ENCODE data around the gene SHISAL2B. TPM values are rescaled to one million over a fixed set of nuclear protein-coding genes. Genes with fewer than 3 reads are reported as not detected.

Gene SHISAL2B
- total RNA-seq, 1 donor from 2014 or later, result 0.63 TPM

GRCh38 chr5:64667068-64667467, 23.2 kb upstream of the SHISAL2B start:
- Mint-ChIP-seq H3K27ac (no peak overlapping the region), H3K36me3 (no peaks in the 10 kb centered on the region), H3K4me1 (ENCODE audit: unreplicated experiment) (no peaks in the 10 kb centered on the region), H3K4me3 (no peak overlapping the region), H3K27me3 (no peaks in the 10 kb centered on the region), H3K9me3 (no peaks in the 10 kb centered on the region)
- no peak for TF ChIP-seq CTCF (conservative IDR thresholded peaks at IDR 0.05)
- DNase-seq (ENCODE audit: extremely low spot score, unreplicated experiment), result no peak

- H3K4me1 Mint-ChIP-seq (ENCODE audit: unreplicated experiment), result no peaks in the 10 kb centered on the region
- DNase-seq (ENCODE audit: extremely low spot score, unreplicated experiment), result no peak
- H3K27me3 Mint-ChIP-seq, result no peaks in the 10 kb centered on the region
- no peak overlapping the region for H3K27ac Mint-ChIP-seq
- no peaks in the 10 kb centered on the region for H3K36me3 Mint-ChIP-seq
- no peak overlapping the region for H3K4me3 Mint-ChIP-seq
- no peak for TF ChIP-seq CTCF (conservative IDR thresholded peaks at IDR 0.05)
- H3K9me3 Mint-ChIP-seq, result no peaks in the 10 kb centered on the region
Measured at GRCh38 chr5:64670277-64670676, 20.0 kb upstream of the SHISAL2B start.

- DNase-seq (ENCODE audit: extremely low spot score, unreplicated experiment), result no peak
- no peaks in the 10 kb centered on the region for H3K4me1 Mint-ChIP-seq (ENCODE audit: unreplicated experiment)
- H3K27ac Mint-ChIP-seq, result no peak overlapping the region
- no peaks in the 10 kb centered on the region for H3K36me3 Mint-ChIP-seq
- TF ChIP-seq CTCF (conservative IDR thresholded peaks at IDR 0.05), result no peak
- H3K27me3 Mint-ChIP-seq, result no peaks in the 10 kb centered on the region
- H3K9me3 Mint-ChIP-seq, result no peaks in the 10 kb centered on the region
- no peak overlapping the region for H3K4me3 Mint-ChIP-seq
Measured at GRCh38 chr5:64671678-64672077, 18.6 kb upstream of the SHISAL2B start.

- Mint-ChIP-seq H3K36me3 (no peaks in the 10 kb centered on the region), H3K27me3 (no peaks in the 10 kb centered on the region), H3K4me1 (ENCODE audit: unreplicated experiment) (no peaks in the 10 kb centered on the region), H3K4me3 (no peak overlapping the region), H3K27ac (no peak overlapping the region), H3K9me3 (no peaks in the 10 kb centered on the region)
- no peak for DNase-seq (ENCODE audit: extremely low spot score, unreplicated experiment)
- TF ChIP-seq CTCF (conservative IDR thresholded peaks at IDR 0.05), result no peak
Measured at GRCh38 chr5:64678374-64678773, 11.9 kb upstream of the SHISAL2B start.

- DNase-seq (ENCODE audit: extremely low spot score, unreplicated experiment), result no peak
- TF ChIP-seq CTCF (conservative IDR thresholded peaks at IDR 0.05), result no peak
- no peaks in the 10 kb centered on the region for H3K9me3 Mint-ChIP-seq
- no peaks in the 10 kb centered on the region for H3K36me3 Mint-ChIP-seq
- H3K4me3 Mint-ChIP-seq, result no peak overlapping the region
- H3K27ac Mint-ChIP-seq, result no peak overlapping the region
- H3K4me1 Mint-ChIP-seq (ENCODE audit: unreplicated experiment), result no peaks in the 10 kb centered on the region
- H3K27me3 Mint-ChIP-seq, result peaks cover 5% of the 10 kb centered on the region
Measured at GRCh38 chr5:64680289-64680688, 10.0 kb upstream of the SHISAL2B start.

- Mint-ChIP-seq H3K36me3 (no peaks in the 10 kb centered on the region), H3K9me3 (no peaks in the 10 kb centered on the region), H3K27me3 (peaks cover 19% of the 10 kb centered on the region), H3K27ac (no peak overlapping the region), H3K4me3 (no peak overlapping the region), H3K4me1 (ENCODE audit: unreplicated experiment) (no peaks in the 10 kb centered on the region)
- no peak for DNase-seq (ENCODE audit: extremely low spot score, unreplicated experiment)
- no peak for TF ChIP-seq CTCF (conservative IDR thresholded peaks at IDR 0.05)
Measured at GRCh38 chr5:64682608-64683007, 7.7 kb upstream of the SHISAL2B start.

Measured in type B pancreatic cell (in vitro differentiated cells).